GM12878 (cell line): ENCODE measurements around the gene DAPK3.

Experiments used
- CREB1 ChIP-seq: IDR thresholded peaks from 2 replicates; pipeline ENCODE4 v1.6.1; 2012; ENCODE audit warnings: low read depth, mild to moderate bottlenecking, inconsistent platforms
- FOXM1 ChIP-seq: IDR thresholded peaks from 2 replicates; pipeline ENCODE4 v1.6.1; 2012; ENCODE audit warnings: low read depth, mild to moderate bottlenecking, inconsistent platforms, low read length, moderate library complexity
- RFX5 ChIP-seq: IDR thresholded peaks from 2 replicates; pipeline ENCODE4 v1.6.1; 2011; ENCODE audit warnings: low read depth, low read length, improper control_type of control experiment
- SIN3A ChIP-seq: IDR thresholded peaks from 2 replicates; pipeline ENCODE4 v1.6.1; 2012; ENCODE audit warnings: low read depth, low read length, improper control_type of control experiment
- YBX1 ChIP-seq: fragments of 450-650 bp; IDR thresholded peaks from 2 replicates; pipeline ENCODE4 v1.6.1; 2016; ENCODE audit warnings: antibody characterized with exemption
- YY1 ChIP-seq: IDR thresholded peaks from 2 replicates; pipeline ENCODE4 v1.6.1; 2011; ENCODE audit warnings: low read depth, mild to moderate bottlenecking, low read length
- ZNF274 ChIP-seq: IDR thresholded peaks from one replicate; pipeline ENCODE4 v1.8.0; 2011; ENCODE audit not compliant: insufficient read length, insufficient read depth
- TF ChIP-seq, protein P1 (sequence below), 3 experiments: IDR thresholded peaks in 2 of 3; conservative IDR thresholded peaks in 1 of 3; 2 replicates each; pipeline ENCODE4 v1.5.1; 2011; ENCODE audit warnings: low read depth in 3 of 3, low read length in 3 of 3, mild to moderate bottlenecking in 3 of 3, control low read depth in 2 of 3, moderate library complexity in 2 of 3, inconsistent platforms in 1 of 3, mixed read lengths in 1 of 3; ENCODE audit not compliant: control insufficient read depth in 2 of 3, insufficient read depth in 1 of 3; ENCODE audit errors: extremely low read depth in 1 of 3
- TF ChIP-seq, protein P2 (sequence below): IDR thresholded peaks from 2 replicates; pipeline ENCODE4 v1.6.1; 2012; ENCODE audit warnings: low read depth, low read length, improper control_type of control experiment
- TF ChIP-seq, protein P3 (sequence below): fragments of 450-650 bp; IDR thresholded peaks from 2 replicates; pipeline ENCODE4 v1.6.1; 2017; ENCODE audit warnings: mild to moderate bottlenecking, moderate library complexity
- TF ChIP-seq, protein P4 (sequence below): IDR thresholded peaks from 2 replicates; pipeline ENCODE4 v1.6.1; 2012; ENCODE audit warnings: low read depth, low read length, improper control_type of control experiment

DNA sequence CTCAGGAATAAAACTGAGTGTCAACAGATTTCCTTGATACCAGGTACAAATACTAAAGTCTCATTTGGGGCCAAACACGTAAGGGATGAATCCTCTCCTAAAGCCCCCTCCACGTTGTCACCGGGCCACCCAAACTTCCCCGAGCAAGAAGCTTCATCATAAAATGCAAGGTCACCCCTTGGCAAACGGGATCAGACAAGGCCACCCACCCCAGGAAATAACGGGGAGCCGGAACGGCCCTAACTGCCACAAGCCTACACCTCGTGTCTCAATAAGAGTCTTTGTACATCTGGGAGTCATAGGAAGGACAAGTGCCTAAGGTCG is 13.6 kb upstream of the DAPK3 start:
- TF ChIP-seq, protein P1, sequence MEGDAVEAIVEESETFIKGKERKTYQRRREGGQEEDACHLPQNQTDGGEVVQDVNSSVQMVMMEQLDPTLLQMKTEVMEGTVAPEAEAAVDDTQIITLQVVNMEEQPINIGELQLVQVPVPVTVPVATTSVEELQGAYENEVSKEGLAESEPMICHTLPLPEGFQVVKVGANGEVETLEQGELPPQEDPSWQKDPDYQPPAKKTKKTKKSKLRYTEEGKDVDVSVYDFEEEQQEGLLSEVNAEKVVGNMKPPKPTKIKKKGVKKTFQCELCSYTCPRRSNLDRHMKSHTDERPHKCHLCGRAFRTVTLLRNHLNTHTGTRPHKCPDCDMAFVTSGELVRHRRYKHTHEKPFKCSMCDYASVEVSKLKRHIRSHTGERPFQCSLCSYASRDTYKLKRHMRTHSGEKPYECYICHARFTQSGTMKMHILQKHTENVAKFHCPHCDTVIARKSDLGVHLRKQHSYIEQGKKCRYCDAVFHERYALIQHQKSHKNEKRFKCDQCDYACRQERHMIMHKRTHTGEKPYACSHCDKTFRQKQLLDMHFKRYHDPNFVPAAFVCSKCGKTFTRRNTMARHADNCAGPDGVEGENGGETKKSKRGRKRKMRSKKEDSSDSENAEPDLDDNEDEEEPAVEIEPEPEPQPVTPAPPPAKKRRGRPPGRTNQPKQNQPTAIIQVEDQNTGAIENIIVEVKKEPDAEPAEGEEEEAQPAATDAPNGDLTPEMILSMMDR (IDR thresholded peaks at IDR 0.05 in 2 of 3, conservative IDR thresholded peaks at IDR 0.05 in 1 of 3; ENCODE audit: control insufficient read depth in 2 of 3, extremely low read depth in 1 of 3, insufficient read depth in 1 of 3, low read depth in 3 of 3, low read length in 3 of 3): no peak
- no peak for TF ChIP-seq YY1
- no peak for TF ChIP-seq ZNF274
- TF ChIP-seq, protein P2, sequence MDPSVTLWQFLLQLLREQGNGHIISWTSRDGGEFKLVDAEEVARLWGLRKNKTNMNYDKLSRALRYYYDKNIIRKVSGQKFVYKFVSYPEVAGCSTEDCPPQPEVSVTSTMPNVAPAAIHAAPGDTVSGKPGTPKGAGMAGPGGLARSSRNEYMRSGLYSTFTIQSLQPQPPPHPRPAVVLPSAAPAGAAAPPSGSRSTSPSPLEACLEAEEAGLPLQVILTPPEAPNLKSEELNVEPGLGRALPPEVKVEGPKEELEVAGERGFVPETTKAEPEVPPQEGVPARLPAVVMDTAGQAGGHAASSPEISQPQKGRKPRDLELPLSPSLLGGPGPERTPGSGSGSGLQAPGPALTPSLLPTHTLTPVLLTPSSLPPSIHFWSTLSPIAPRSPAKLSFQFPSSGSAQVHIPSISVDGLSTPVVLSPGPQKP: no peak
- no peak for TF ChIP-seq FOXM1
- TF ChIP-seq, protein P3, sequence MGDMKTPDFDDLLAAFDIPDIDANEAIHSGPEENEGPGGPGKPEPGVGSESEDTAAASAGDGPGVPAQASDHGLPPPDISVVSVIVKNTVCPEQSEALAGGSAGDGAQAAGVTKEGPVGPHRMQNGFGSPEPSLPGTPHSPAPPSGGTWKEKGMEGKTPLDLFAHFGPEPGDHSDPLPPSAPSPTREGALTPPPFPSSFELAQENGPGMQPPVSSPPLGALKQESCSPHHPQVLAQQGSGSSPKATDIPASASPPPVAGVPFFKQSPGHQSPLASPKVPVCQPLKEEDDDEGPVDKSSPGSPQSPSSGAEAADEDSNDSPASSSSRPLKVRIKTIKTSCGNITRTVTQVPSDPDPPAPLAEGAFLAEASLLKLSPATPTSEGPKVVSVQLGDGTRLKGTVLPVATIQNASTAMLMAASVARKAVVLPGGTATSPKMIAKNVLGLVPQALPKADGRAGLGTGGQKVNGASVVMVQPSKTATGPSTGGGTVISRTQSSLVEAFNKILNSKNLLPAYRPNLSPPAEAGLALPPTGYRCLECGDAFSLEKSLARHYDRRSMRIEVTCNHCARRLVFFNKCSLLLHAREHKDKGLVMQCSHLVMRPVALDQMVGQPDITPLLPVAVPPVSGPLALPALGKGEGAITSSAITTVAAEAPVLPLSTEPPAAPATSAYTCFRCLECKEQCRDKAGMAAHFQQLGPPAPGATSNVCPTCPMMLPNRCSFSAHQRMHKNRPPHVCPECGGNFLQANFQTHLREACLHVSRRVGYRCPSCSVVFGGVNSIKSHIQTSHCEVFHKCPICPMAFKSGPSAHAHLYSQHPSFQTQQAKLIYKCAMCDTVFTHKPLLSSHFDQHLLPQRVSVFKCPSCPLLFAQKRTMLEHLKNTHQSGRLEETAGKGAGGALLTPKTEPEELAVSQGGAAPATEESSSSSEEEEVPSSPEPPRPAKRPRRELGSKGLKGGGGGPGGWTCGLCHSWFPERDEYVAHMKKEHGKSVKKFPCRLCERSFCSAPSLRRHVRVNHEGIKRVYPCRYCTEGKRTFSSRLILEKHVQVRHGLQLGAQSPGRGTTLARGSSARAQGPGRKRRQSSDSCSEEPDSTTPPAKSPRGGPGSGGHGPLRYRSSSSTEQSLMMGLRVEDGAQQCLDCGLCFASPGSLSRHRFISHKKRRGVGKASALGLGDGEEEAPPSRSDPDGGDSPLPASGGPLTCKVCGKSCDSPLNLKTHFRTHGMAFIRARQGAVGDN: no peak
- no peak for TF ChIP-seq RFX5
- TF ChIP-seq, protein P4, sequence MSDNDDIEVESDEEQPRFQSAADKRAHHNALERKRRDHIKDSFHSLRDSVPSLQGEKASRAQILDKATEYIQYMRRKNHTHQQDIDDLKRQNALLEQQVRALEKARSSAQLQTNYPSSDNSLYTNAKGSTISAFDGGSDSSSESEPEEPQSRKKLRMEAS: no peak
- TF ChIP-seq YBX1: no peak
- no peak for TF ChIP-seq CREB1
- no peak for TF ChIP-seq SIN3A
